GM21786 (cell line): Measurements from ENCODE around the gene GOLGA8M.
"Not testable (repeated sequence)": the region's sequence is repeated elsewhere in the genome, so short reads cannot be mapped to it uniquely, and the experiment has no call there.

Source experiments
- ATAC-seq: cut with Tn5 transposase; IDR thresholded peaks from one replicate; pipeline ENCODE4 v1.9.1; 2021; ENCODE audit not compliant: unreplicated experiment

The GOLGA8M gene

GRCh38 chr15:28663717-28664116, 48.5 kb downstream of the GOLGA8M start:
- ATAC-seq, result not testable (repeated sequence)

GRCh38 chr15:28660750-28661149, 51.5 kb downstream of the GOLGA8M start:
- not testable (repeated sequence) for ATAC-seq

- ATAC-seq, result not testable (repeated sequence)
Measured at GRCh38 chr15:28656018-28656360, 56.2 kb downstream of the GOLGA8M start.

- not testable (repeated sequence) for ATAC-seq
Measured at GRCh38 chr15:28655329-28656017, 56.7 kb downstream of the GOLGA8M start.

- not testable (repeated sequence) for ATAC-seq
Measured at GRCh38 chr15:28654194-28654593, 58.0 kb downstream of the GOLGA8M start.

GRCh38 chr15:28652538-28652937, 59.7 kb downstream of the GOLGA8M start:
- ATAC-seq, result not testable (repeated sequence)
